CD4-positive, alpha-beta T cell (primary cell): Measurements from ENCODE around the gene KRT79. TPM values are rescaled to one million over a fixed set of nuclear protein-coding genes. Genes with fewer than 3 reads are reported as not detected.

ENCODE experiments used
- ATAC-seq: fragments of 200-7000 bp; cut with Tn5 transposase; one replicate; pipeline ENCODE4 v1.10.0; 2022; ENCODE audit warnings: mild to moderate bottlenecking; ENCODE audit not compliant: poor library complexity
- CTCF ChIA-PET: fragments of 350-600 bp; sonication (Branson Sonifier 250); formaldehyde crosslinking; loops from one replicate; lab custom pipeline; 2021; ENCODE audit warnings: antibody characterized with exemption, inconsistent platforms; lab: Charles Lee
- POLR2A ChIA-PET: fragments of 350-600 bp; sonication (Branson Sonifier 250); formaldehyde crosslinking; loops from one replicate; lab custom pipeline; 2021; ENCODE audit warnings: antibody characterized with exemption, inconsistent platforms; lab: Charles Lee
- DNase-seq, 14 experiments: peaks; one replicate each; pipeline ENCODE4 v3.0.0-alpha.2; 2013 to 2020; ENCODE audit warnings: mixed read lengths in 2 of 14
- H3K27ac ChIP-seq, 2 donors: one replicate each; pipeline versions ENCODE4 v1.5.1 to v1.7.0; 2013; ENCODE audit warnings: low read length in 2 of 2, low read depth in 1 of 2, mild to moderate bottlenecking in 1 of 2
- H3K27me3 ChIP-seq, 2 experiments: 1 replicate in 1 of 2; 2 replicates in 1 of 2; pipeline versions ENCODE4 v1.6.1 to v1.7.0; 2013; ENCODE audit warnings: low read length in 2 of 2, control low read depth in 1 of 2, mild to moderate bottlenecking in 1 of 2, moderate library complexity in 1 of 2; ENCODE audit not compliant: insufficient read depth in 2 of 2, control insufficient read depth in 1 of 2
- H3K36me3 ChIP-seq: one replicate; pipeline ENCODE4 v1.6.1; 2013; ENCODE audit warnings: low read length, control low read depth; ENCODE audit not compliant: insufficient read depth
- H3K4me1 ChIP-seq: one replicate; pipeline ENCODE4 v1.6.1; 2013; ENCODE audit warnings: low read length, control low read depth; ENCODE audit not compliant: insufficient read depth
- H3K4me3 ChIP-seq: one replicate; pipeline ENCODE4 v1.5.1; 2013; ENCODE audit warnings: mild to moderate bottlenecking, low read length, moderate library complexity
- H3K9me3 ChIP-seq, 2 experiments: 1 replicate in 1 of 2; 2 replicates in 1 of 2; pipeline versions ENCODE4 v1.6.1 to v1.7.0; 2013; ENCODE audit warnings: low read length in 2 of 2, mild to moderate bottlenecking in 2 of 2, control low read depth in 1 of 2, moderate library complexity in 1 of 2; ENCODE audit not compliant: control insufficient read depth in 1 of 2, insufficient read depth in 1 of 2
- H3K27ac Mint-ChIP-seq: one replicate; pipeline ENCODE4 v1.8.0; 2020; ENCODE audit warnings: mixed read lengths
- H3K27me3 Mint-ChIP-seq: one replicate; pipeline ENCODE4 v1.8.0; 2021; ENCODE audit warnings: mixed read lengths
- H3K36me3 Mint-ChIP-seq: one replicate; pipeline ENCODE4 v1.8.0; 2021; ENCODE audit warnings: low read depth, mixed read lengths
- H3K4me1 Mint-ChIP-seq: one replicate; pipeline ENCODE4 v1.8.0; 2021; ENCODE audit warnings: low read depth, mixed read lengths
- H3K4me3 Mint-ChIP-seq: one replicate; pipeline ENCODE4 v1.8.0; 2020; ENCODE audit warnings: mild to moderate bottlenecking, mixed read lengths
- H3K9me3 Mint-ChIP-seq: one replicate; pipeline ENCODE4 v1.8.0; 2020; ENCODE audit warnings: mixed read lengths
- intact Hi-C, 2 experiments: fragments of 100-400 bp; cut with DNase I in 1 of 2; cut with micrococcal nuclease in 1 of 2; formaldehyde crosslinking; loops; one replicate each; pipeline versions ENCODE4 v1.15.1 to v1.9.0; 2023 to 2025; cut with DNase I, micrococcal nuclease
- total RNA-seq, 174 experiments: library from RNA in 2 of 174; stranded (reverse) in 2 of 174; gene quantifications; one replicate each; pipeline ENCODE4 v1.2.3 and lab custom pipeline; 2021 to 2026
- TF ChIP-seq, protein P1 (sequence below): fragments of 200-600 bp; IDR thresholded peaks from one replicate; pipeline ENCODE4 v1.8.0; 2022; ENCODE audit warnings: antibody characterized with exemption, mild to moderate bottlenecking

Gene KRT79
- total RNA-seq, 2 experiments from 2014 or later = not detected

DNA sequence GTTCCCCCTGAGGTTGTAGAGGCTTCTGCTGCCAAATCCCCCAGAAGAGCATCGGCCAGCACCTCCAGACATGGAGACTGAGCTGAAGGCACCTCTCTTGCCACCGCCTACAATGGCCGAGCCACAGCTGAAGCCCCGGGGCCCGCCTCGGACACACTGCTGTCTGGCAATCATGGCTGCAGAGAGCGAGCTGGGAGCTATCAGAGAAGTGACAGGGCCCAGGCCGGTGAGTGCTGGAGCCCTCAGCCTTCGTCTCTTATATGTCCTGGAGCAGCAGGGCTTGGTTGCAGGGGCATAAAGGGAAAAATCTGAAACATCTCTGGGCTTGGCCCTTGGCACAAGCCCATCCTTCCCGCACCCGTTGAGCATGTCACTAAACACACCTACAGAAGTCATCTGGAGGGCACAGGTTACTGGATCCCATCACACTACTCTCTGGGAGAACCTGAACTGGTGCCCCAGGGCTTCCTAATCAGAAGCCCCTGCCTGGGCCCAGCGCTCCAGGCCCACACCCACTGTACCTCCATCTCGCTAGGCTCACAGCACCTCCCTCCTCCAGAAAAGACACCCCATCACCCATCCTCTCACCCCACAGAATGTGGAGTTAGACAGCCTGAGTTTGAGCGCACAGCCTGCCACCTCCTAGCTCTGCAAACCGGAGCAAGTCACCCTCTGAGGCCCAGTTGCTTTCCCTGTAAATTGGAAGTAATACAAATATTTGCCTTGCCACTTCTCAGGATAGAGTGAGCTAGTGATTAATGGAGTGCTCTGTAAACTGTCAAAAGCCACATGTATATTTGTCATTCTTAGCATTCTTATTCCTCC, 20.0 kb downstream of the KRT79 start, which contains the start of gene KRT4:
Gene KRT4 (minus strand): TSS at position 232 of the 825 bp plus-strand sequence. CDS start 58 bp downstream, at position 174.
- no peak within 1 kb of the TSS for H3K27ac Mint-ChIP-seq
- no peaks in the 10 kb centered on the region for H3K27me3 Mint-ChIP-seq
- no peaks in the 10 kb centered on the region for H3K9me3 Mint-ChIP-seq
- no peak within 1 kb of the TSS for H3K4me3 Mint-ChIP-seq
- no peak for DNase-seq
- H3K36me3 Mint-ChIP-seq = no peaks in the 10 kb centered on the region
- ATAC-seq = no peak
- H3K27ac ChIP-seq = no peak within 1 kb of the TSS
- H3K4me3 ChIP-seq = no peak within 1 kb of the TSS
- no peaks in the 10 kb centered on the region for H3K36me3 ChIP-seq
- intact Hi-C loops = no loop called here
- TF ChIP-seq, protein P1, sequence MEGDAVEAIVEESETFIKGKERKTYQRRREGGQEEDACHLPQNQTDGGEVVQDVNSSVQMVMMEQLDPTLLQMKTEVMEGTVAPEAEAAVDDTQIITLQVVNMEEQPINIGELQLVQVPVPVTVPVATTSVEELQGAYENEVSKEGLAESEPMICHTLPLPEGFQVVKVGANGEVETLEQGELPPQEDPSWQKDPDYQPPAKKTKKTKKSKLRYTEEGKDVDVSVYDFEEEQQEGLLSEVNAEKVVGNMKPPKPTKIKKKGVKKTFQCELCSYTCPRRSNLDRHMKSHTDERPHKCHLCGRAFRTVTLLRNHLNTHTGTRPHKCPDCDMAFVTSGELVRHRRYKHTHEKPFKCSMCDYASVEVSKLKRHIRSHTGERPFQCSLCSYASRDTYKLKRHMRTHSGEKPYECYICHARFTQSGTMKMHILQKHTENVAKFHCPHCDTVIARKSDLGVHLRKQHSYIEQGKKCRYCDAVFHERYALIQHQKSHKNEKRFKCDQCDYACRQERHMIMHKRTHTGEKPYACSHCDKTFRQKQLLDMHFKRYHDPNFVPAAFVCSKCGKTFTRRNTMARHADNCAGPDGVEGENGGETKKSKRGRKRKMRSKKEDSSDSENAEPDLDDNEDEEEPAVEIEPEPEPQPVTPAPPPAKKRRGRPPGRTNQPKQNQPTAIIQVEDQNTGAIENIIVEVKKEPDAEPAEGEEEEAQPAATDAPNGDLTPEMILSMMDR = no peak
- no peaks in the 10 kb centered on the region for H3K4me1 ChIP-seq
- ChIA-PET POLR2A (no interaction called here), CTCF (no interaction called here)
- H3K4me1 Mint-ChIP-seq = peaks cover 13% of the 10 kb centered on the region
- H3K9me3 ChIP-seq = no peaks in the 10 kb centered on the region
- H3K27me3 ChIP-seq = peaks cover 0 to 3% of the 10 kb centered on the region in 2 experiments

- Mint-ChIP-seq H3K27ac (no peak overlapping the region), H3K4me1 (peaks cover 12% of the 10 kb centered on the region), H3K27me3 (no peaks in the 10 kb centered on the region), H3K36me3 (no peaks in the 10 kb centered on the region), H3K4me3 (no peak overlapping the region), H3K9me3 (no peaks in the 10 kb centered on the region)
- ATAC-seq = no peak
- H3K4me3 ChIP-seq = no peak overlapping the region
- no peaks in the 10 kb centered on the region for H3K27me3 ChIP-seq
- CTCF ChIA-PET = no interaction called here
- no peaks in the 10 kb centered on the region for H3K36me3 ChIP-seq
- H3K9me3 ChIP-seq = no peaks in the 10 kb centered on the region
- TF ChIP-seq, protein P1 = no peak
- intact Hi-C loops = no loop called here
- H3K4me1 ChIP-seq = no peaks in the 10 kb centered on the region
- H3K27ac ChIP-seq = no peak overlapping the region
- POLR2A ChIA-PET = no interaction called here
- DNase-seq = no peak
Observed at GRCh38 chr12:52813203-52813819, 20.8 kb downstream of the KRT79 start.

DNA sequence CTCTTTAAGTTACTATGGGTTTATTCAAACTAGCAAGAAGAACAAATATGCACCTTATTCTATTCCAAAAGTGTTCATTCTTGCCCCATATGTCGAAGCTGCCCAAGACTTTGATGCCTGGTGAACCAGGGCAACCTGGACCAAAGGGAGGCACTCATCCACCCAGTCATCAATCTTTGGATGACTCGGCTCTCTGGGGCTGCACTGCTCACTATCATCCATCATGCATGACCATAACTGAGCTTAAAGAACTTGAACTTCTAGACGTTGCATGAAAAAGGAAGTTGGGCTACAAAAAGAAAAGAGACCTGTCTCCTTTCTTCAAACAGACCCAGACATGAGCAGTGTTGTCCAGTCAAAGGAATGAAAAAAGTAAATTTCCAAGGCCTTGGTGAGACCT, 21.4 kb downstream of the KRT79 start:
- CTCF ChIA-PET = no interaction called here
- Histone ChIP-seq H3K27me3 (no peaks in the 10 kb centered on the region), H3K9me3 (no peaks in the 10 kb centered on the region), H3K36me3 (no peaks in the 10 kb centered on the region), H3K4me1 (no peaks in the 10 kb centered on the region), H3K4me3 (no peak overlapping the region), H3K27ac (no peak overlapping the region)
- TF ChIP-seq, protein P1 = no peak
- Mint-ChIP-seq H3K4me3 (no peak overlapping the region), H3K4me1 (peaks cover 6% of the 10 kb centered on the region), H3K27me3 (no peaks in the 10 kb centered on the region), H3K9me3 (no peaks in the 10 kb centered on the region), H3K27ac (no peak overlapping the region), H3K36me3 (no peaks in the 10 kb centered on the region)
- intact Hi-C loops = no loop called here
- ATAC-seq (no peak), DNase-seq (no peak)
- POLR2A ChIA-PET = interaction anchor here (0.9 kb wide), 1 partner anchor 23 kb away, joined by 3 read pairs; no protein-coding TSS in a partner anchor
